RPMI7951 (cell line): ENCODE measurements around the gene RUNX2. TPM values are rescaled to one million over a fixed set of nuclear protein-coding genes. Genes with fewer than 3 reads are reported as not detected.

ENCODE experiments used
- DNase-seq: peaks from one replicate; pipeline ENCODE4 v3.0.0-alpha.2; 2012; ENCODE audit warnings: low read depth
- total RNA-seq: library from RNA; depleted of rRNA; stranded (reverse); fragments of >200 nt; shearing (Covaris generic); gene quantifications from 2 replicates; pipeline ENCODE4 v1.2.3, GENCODE V29; 2014

Gene RUNX2
- total RNA-seq, 1 experiment from 2014 or later: 18.9 TPM

- peak; percentile 66 for DNase-seq
Measured at GRCh38 chr6:45411959-45412358, 83.8 kb downstream of the RUNX2 start.

- no peak for DNase-seq
Measured at GRCh38 chr6:45415315-45415714, 87.2 kb downstream of the RUNX2 start.

DNA sequence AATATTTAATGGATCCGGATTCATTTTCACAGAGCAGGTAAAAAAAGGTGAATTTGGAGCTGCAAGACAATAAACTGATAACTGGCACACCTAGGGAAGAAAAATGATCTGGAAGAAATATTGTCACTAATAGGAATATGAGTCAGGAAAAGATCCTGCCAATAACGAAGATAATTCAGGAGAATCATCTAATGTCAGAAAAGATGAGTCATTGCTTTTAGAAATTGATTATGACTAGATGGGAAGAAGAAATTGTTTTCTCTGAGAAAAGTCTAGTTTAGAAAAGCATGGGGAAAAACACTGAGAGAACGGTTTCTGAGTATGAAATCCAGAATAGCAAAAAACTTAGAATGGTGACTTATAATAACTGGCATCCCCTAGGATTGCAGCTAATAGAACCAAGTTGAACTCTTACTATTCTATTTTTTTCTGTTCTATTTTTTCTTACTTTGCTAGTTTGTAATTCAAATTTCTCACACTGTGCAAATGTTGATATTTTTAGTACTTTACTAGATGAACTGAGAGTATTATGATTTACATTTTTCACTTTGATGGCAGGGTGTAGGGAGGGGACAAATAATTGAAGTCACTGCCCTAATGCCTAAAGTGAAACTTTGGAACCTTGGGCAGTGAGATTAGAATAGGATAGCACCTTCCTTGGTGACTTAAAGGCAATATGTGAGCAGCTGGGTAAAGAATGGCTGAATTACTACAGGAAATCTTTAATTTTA is 87.8 kb downstream of the RUNX2 start:
- no peak for DNase-seq

DNA sequence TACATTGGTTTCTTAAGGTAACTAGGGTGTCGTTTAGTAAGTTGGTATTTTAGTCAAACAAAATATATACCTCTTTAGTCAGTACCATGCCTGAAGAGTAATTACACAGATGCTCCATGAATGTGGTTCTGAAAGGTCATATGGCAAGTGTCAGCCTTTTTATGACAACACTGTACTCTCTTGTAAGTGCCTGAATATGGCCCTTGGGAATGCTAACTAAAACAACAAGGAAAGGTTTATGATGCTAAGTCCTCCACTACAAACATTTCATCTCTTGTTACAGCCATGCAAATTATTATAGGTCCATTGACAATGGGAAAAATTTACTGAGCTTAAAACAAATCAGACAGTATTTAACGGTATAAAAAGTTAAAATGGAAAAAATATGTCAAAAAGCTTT is 88.6 kb downstream of the RUNX2 start:
- peak; percentile 37 for DNase-seq

- peak; percentile 33 for DNase-seq
Measured at GRCh38 chr6:45417436-45417835, 89.3 kb downstream of the RUNX2 start.

- no peak for DNase-seq
Measured at GRCh38 chr6:45419571-45420082, 91.5 kb downstream of the RUNX2 start.

DNA sequence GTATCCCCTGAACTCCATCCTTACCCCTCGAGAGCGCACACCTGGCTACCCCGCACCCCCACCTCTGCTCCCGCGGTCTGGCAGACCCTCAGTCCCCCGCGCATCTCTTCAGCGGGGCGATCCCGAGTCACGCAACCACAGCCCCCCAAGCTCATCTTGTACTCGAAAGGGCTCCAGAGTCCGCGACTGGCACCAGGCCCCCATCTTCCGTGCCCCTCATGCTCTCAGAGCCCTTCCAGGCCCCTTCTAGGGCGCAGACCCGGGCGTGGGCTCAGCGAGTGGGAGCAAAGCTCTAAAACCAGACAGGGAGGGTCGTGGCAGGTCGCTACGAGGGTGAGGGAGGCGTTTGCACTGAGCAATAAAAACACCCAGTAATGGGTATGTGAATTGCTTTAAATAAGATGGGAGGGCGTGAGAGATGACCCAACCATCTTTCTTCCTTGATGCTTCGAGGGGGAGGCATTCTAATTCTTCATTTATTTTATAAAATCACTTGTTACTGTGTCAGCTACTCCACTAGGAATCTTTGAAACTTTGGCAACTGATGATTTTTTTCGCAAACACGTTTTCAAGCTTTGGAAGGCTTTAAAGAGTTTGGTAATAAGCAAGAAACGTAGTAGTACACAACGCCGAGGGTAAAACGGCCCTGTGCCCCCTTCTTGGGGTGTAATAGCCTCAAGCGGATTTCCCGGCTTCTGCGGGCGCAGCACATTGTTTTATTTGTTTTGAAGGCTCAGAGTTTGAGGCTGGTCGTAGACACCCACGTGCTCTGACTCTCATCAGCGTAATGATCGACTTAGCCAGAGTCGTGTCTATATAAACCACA is 92.2 kb downstream of the RUNX2 start:
- DNase-seq: peak; percentile 63

DNA sequence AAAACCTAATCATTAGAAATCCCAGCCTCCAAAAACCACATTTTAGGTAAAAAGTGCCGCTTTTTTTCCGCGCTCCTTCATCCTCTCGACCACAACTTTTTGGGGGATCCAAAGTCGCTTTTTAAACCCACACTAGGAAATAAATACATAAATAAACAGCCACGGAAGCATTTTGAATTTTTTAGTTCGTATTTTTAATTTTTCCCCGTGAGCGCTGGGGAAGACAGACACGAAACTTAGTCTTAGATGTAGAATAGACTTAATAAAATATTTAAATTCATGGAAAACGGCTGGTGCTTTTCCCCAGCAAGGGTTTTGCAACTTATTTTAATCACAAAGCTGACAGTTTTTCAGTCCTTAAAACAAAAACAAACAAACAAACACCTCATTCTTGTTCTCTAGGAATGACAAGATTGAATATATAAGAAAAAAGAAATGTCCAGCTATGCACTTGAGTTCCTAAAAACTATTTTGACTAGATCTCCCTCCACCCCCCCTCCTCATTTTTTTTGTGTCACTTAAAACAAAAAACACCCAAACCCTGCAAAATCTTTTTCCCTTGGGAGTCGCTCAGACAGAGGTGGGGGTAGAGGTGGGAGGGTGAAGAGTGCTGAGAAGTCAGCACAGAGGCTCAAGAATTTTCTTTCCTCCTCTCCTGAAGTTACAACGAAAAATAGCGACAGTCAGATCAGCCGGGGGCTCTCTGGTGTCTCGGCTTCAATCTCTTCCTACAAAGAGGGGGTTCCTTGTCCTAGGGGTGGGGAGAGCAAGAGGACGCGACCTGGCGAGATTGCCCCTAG is 93.0 kb downstream of the RUNX2 start:
- no peak for DNase-seq

DNA sequence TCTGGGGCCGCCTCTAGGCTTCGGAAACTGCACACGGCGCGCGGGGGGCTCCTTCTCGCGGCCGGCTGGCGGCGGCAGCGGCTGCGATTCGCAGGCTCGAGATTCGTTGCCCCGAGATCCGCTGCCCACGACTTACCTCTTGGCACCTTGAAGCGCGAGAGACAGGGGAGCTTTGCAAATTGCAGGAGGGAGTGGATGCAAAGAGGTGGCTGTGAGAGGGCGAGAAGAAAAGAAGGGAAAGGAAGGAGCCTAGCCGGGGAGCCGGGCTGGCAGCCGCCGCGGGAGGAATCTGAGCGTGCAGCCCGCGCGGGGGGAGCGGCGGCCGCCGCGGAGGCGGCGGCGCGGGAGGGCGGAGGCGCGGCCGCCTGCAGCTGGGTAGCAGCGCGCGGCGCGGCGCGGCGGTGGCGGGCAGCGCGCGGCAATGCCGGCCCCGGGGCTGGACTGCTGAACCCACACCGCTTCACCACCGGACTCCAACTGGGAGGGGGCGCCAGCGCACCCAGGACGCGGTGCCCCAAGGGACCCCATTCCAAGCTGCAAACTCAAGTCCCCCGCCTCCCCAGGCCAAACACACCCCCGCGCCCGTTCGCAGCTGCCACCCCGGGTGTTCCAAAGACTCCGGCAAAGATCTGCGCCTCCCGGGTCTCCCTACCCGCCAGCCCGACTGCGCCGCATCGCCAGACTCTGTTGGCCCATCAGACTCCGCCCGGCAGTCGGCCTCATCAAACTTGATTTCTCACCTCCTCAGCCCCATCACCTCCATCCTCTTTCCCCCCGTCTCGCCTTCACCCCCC is 93.8 kb downstream of the RUNX2 start:
- DNase-seq: peak; percentile 85

GRCh38 chr6:45422503-45423110 is 94.5 kb downstream of the RUNX2 start:
- peak; percentile 60 for DNase-seq

- peak; percentile 48 for DNase-seq
Measured at GRCh38 chr6:45423111-45423823, 95.1 kb downstream of the RUNX2 start.

DNA sequence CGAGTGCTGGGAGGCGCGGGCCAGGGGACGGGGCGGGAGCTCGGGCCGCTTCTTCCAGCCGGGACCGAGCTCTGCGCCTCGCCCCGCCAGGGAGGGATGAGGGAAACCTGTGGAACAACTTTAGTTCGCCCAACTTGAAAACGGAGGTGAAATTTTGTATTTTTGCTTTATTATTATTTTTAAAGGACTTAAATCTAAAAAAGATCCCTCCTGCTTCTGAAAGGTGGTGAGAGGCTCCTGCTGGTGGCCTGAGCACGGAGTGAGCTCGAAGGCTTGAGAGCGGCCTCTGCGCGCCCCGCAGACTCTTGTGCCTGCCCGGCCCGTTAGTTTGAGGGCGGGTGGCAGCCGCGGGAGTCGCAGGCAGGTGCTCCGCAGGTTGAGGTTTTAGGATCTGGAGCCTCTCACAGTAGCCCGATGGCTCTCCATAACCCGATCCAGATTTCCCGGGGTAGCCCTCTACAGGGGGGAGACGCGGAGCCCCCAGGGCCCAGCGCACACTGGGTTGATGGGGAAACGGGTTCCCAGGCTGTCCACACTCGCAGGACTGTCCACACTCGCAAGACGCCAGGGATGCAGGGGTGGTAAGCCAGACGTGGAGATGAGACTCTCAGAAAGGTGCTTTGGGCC is 95.8 kb downstream of the RUNX2 start:
- peak; percentile 15 for DNase-seq

GRCh38 chr6:45424451-45424861 is 96.3 kb downstream of the RUNX2 start:
- DNase-seq: no peak

GRCh38 chr6:45426251-45426650 is 98.1 kb downstream of the RUNX2 start:
- DNase-seq: no peak

DNA sequence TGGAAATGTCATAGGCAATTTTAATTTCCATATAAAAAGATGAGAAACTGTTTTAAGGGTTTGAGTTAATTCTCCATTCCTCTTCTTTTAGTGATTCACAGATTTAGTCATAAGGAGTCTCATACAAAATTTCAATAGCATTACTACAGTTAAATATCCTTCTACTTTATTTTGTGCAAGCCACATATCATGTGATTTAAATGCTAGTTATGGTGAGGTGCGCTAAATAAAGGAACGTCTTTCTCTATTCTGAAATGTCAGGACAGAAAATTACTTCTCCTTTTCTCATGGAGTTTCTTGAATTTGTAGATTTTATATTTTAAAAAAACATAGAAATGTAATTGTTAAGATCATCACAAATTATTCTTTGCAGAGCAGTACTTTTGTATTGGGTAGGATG is 99.6 kb downstream of the RUNX2 start:
- DNase-seq: no peak

DNA sequence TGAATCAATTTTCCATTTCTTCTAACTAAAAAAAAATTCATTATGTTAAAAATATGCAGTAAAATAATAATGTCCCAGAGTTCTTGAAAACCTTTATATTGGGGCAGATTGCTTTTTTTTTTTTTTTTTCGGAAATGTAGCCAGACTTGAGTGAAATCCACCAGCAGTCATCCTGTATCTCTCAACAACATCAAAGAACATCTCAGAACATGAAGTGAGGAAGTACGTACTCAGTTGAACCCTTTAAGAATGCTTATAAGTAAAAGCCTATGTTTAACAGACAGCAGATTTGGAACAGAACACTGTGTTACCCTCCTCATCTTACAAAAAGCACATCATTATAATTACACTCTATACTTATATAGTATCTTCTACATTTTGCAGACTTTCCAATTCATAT is 100.6 kb downstream of the RUNX2 start:
- no peak for DNase-seq

DNA sequence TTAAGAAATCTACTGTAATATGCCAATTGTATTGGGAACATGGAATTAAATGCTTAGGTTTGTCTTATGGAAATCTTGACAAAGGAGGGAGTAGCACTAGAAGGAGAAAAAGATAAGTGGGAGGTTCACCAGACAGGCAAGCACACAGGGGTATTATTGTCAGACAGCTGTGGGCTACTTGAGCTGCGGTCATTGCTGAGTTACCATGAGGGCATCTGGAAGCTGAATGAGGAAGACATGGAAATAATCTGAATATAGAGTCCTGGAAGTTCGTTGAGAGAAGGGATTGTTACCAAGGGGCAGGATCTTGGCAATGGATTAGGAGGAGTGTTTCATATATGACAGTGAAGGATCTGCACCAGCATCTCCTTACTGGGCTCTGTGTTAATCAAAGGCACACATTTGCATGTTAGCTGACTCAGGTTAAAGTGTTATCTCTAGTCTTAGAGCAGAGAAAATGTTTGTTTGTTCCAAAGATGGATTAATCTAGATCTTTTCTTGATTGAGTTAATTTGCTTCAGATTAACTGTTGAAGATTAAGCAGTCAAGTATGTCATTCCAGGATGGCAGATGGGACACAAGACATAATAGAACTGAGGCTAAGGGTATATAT is 102.6 kb downstream of the RUNX2 start:
- DNase-seq: peak; percentile 72

DNA sequence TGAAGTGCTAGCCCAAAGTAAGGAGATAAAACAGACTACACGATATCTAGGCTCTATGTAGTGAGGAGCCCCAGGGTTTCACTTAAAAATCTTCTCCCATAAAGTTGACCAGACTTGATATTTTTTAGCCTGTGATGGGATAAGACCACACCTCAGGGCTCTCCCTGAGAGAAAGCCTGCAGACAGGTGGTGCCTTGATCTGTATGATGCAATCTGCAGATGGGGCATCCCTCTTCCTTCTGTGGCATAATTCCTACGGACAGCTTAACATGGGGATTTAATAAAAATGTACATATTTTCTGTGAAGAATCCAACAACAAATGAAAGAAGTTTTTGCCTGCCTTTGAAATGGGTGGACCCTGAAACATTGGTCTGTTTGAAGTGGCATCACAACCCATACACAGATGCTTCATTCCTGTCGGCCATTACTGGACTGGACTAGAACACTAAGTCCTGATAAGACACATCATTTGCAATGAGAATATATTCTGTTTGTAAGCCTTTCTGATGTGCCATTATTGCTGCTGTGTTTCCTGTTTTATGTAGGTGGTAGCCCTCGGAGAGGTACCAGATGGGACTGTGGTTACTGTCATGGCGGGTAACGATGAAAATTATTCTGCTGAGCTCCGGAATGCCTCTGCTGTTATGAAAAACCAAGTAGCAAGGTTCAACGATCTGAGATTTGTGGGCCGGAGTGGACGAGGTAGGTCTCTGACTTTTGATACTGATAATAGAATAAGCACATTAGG is 103.4 kb downstream of the RUNX2 start:
- DNase-seq: no peak
